HAP-1 (cell line): ENCODE results near the gene MYNN.

Experiments used
- DNase-seq, 2 experiments: peaks; one replicate each; pipeline ENCODE4 v3.0.0-alpha.2; 2016 to 2020; ENCODE audit warnings: low spot score in 2 of 2
- H3K27me3 ChIP-seq: fragments of 250-450 bp; sonication (Bioruptor Pico); 2 replicates; pipeline ENCODE4 v1.5.1; 2020; ENCODE audit warnings: low read depth, mild to moderate bottlenecking, moderate library complexity
- H3K36me3 ChIP-seq: fragments of 250-450 bp; sonication (Bioruptor Pico); replicated peaks from 2 replicates; pipeline ENCODE4 v1.5.1; 2020; ENCODE audit warnings: mild to moderate bottlenecking
- H3K4me1 ChIP-seq: fragments of 250-450 bp; sonication (Bioruptor Pico); 2 replicates; pipeline ENCODE4 v1.5.1; 2020; ENCODE audit warnings: mild to moderate bottlenecking
- H3K4me3 ChIP-seq: fragments of 250-450 bp; sonication (Bioruptor Pico); 2 replicates; pipeline ENCODE4 v1.5.1; 2020; ENCODE audit warnings: mild to moderate bottlenecking, moderate library complexity
- H3K9me3 ChIP-seq: fragments of 250-450 bp; sonication (Bioruptor Pico); 2 replicates; pipeline ENCODE4 v1.5.1; 2020; ENCODE audit warnings: mild to moderate bottlenecking, moderate library complexity
- in situ Hi-C: fragments of 300-500 bp; cut with MboI; formaldehyde crosslinking; loops from 3 replicates; pipeline ENCODE4 v1.14.3; 2020; ENCODE audit warnings: low sequenced_read_pairs, inconsistent platforms, mixed read lengths

MYNN gene

DNA sequence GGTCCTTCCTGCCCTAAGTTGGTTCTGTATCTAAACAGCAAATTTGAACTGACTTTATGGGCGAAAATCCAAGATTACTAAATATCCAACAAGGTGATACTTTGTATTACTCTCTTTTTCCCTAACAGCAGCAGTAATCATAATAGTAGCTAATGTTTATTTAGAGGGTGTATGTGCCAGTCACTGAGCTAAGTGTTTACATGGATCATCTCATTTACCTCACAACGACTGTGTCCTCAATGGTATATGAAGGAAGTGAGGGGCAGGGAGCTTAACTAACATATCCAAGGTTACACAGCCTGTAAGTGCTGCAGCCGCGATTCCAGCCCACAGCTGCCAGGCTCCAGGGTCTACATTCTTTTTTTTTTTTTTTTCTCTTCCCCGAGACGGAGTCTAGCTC is 49.8 kb downstream of the MYNN start:
- Histone ChIP-seq H3K9me3 (no peaks in the 10 kb centered on the region), H3K4me1 (no peaks in the 10 kb centered on the region), H3K36me3 (no peaks in the 10 kb centered on the region), H3K4me3 (no peak overlapping the region), H3K27me3 (no peaks in the 10 kb centered on the region)
- DNase-seq, result no peak
- in situ Hi-C loops, result no loop called here

DNA sequence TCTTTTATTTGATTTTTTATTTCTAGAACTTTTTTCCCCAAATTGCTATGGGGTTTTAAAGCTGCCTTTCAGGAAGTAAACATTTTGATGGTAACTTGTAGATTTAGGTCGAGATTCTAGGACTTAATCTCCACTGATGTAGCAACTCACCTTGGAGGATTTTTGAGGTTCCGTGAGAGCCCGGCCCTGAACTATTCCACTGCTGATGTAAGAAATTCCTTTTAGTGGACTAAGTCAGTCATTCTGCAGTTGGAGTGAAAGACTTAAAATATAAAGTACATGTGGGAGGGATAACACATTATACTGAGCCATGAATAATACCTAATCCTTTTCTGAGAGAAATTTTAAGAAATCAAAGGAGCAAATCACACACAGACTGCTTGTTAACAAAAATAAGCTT is 52.1 kb downstream of the MYNN start:
- H3K4me1 ChIP-seq, result no peaks in the 10 kb centered on the region
- no peaks in the 10 kb centered on the region for H3K27me3 ChIP-seq
- in situ Hi-C loops, result no loop called here
- H3K36me3 ChIP-seq, result no peaks in the 10 kb centered on the region
- H3K4me3 ChIP-seq, result no peak overlapping the region
- no peak for DNase-seq
- H3K9me3 ChIP-seq, result no peaks in the 10 kb centered on the region

DNA sequence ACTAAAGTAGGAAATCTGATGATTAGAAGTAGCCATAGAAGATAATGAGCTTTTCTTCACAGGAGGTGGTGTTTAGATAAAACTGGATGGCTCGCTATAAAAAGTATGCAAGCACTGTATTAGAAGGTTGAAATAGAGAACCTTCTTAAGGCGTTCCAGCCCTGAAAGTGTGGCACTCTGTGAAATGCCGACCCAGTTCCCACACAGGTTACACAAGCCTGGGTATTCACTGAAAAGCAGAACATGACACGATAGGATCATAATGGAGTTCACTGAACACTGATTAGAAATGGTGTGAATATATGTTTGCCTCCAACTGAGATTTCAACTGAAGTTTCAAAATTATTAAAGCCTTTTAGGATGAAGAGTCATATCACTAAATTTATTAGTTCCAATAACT is 54.5 kb downstream of the MYNN start:
- H3K27me3 ChIP-seq, result no peaks in the 10 kb centered on the region
- H3K9me3 ChIP-seq, result no peaks in the 10 kb centered on the region
- H3K4me1 ChIP-seq, result no peaks in the 10 kb centered on the region
- H3K36me3 ChIP-seq, result no peaks in the 10 kb centered on the region
- no peak for DNase-seq
- H3K4me3 ChIP-seq, result no peak overlapping the region
- in situ Hi-C loops, result no loop called here

DNA sequence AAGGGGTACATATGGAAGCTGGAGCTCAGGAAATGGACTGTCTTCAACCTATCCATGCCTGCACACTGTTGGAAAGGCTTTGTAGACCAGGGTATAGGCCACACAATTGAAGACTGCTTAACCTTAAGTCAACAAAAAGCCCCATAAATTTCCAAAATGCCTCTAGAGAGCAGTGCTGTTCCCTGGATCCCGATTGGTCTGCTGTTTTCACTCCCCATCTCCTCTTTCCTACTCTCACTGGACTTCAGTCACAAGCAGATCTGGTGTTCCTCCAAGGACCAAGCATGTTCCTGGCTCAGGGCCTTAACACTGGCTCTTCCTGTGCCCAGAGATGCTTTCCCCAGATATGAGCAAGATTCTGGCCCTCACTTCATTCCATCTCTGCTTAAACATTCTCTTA is 62.3 kb downstream of the MYNN start:
- in situ Hi-C loops, result no loop called here
- Histone ChIP-seq H3K27me3 (no peaks in the 10 kb centered on the region), H3K9me3 (no peaks in the 10 kb centered on the region), H3K4me3 (no peak overlapping the region), H3K36me3 (no peaks in the 10 kb centered on the region), H3K4me1 (peaks cover 42% of the 10 kb centered on the region)
- DNase-seq, result peak; percentile 49 to 77

DNA sequence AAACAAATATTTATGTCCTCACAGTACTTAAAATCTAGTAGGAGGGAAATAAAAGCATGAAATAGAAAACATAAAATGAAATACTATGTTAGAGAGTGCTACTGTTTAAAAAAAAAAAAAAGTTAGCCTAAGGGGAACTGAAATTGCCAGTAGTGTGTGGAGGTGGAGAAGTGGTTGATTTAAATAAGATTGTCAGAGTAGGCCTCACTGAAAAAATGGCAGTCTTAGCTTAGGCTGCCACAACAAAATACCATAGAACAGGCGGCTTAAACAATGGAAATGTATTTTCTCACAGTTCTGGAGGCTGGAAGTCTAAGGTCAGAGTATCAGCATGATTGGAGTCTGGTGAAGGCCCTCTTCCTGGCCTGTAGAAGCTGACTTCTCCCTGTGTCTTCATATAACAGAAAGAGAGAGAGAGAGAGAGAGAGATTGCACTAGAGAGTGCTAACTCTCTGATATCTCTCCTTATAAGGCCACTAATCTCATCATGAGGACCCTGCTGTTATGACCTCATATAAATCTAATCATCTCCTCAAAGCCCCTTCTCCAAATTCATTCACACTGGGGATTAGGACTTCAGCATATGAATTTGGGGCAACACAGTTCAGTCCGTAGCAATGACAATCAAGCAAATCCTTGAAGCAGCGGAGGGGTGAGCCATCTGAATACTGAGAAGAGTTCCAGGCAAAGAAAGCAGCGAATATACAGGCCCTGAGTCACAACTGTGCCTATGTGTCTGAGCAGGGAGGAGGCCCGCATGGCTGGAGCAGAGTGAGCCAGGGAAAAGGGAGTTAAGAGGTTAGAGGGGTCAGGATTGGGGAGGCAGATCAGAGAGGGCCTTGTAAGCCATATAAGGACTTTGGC is 63.1 kb downstream of the MYNN start:
- peak; percentile 75 to 85 for DNase-seq
- in situ Hi-C loops, result no loop called here
- Histone ChIP-seq H3K4me3 (no peak overlapping the region), H3K4me1 (peaks cover 42% of the 10 kb centered on the region), H3K36me3 (no peaks in the 10 kb centered on the region), H3K9me3 (no peaks in the 10 kb centered on the region), H3K27me3 (no peaks in the 10 kb centered on the region)

DNA sequence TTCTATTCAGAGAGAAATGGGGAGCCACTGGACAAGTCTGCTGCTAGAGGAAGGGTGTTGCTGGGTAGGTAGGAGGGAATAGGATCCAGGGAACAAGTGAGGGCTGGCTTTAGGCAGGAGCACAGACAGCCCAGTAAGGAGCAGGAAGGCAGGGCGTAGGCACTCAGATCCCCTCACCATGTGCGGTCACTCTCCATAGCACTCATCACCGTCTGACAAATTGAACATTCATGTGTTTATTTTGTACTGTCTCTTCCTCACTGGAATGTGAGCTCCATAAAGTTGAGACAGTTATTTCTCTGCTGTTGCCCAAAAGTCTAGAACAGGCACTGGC is 63.7 kb downstream of the MYNN start:
- H3K9me3 ChIP-seq, result no peaks in the 10 kb centered on the region
- H3K4me1 ChIP-seq, result peaks cover 42% of the 10 kb centered on the region
- no peaks in the 10 kb centered on the region for H3K36me3 ChIP-seq
- H3K4me3 ChIP-seq, result no peak overlapping the region
- no peaks in the 10 kb centered on the region for H3K27me3 ChIP-seq
- no peak for DNase-seq
- in situ Hi-C loops, result no loop called here

DNA sequence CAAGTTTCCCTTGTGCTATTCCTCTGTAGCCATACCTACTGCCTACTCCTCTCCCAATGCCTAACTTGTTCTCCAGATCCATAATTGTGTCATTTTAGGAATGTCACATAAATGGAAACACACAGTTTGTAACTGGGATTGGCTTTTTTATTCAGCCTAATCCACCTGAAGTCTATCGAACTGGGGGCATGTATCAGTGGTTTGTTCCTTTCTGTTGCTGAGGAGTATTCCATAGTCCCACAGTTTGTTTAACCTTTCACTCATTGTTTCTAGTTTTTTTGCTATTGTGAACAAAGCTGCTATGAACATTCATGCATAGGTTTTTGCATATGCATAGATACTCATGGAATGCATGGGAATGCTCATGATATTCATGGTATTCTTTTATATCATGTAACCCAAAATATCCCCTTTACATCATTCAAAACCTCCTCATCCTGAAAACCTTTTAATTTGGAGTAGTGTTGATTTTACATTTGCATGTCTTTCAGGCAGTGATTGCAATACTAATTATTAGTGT is 65.4 kb downstream of the MYNN start:
- Histone ChIP-seq H3K4me3 (no peak overlapping the region), H3K4me1 (peaks cover 42% of the 10 kb centered on the region), H3K9me3 (no peaks in the 10 kb centered on the region), H3K27me3 (no peaks in the 10 kb centered on the region), H3K36me3 (no peaks in the 10 kb centered on the region)
- in situ Hi-C loops, result no loop called here
- peak; percentile 52 to 97 for DNase-seq
